ENCODE measurements around the gene ZNF526.

Gene ZNF526

DNA sequence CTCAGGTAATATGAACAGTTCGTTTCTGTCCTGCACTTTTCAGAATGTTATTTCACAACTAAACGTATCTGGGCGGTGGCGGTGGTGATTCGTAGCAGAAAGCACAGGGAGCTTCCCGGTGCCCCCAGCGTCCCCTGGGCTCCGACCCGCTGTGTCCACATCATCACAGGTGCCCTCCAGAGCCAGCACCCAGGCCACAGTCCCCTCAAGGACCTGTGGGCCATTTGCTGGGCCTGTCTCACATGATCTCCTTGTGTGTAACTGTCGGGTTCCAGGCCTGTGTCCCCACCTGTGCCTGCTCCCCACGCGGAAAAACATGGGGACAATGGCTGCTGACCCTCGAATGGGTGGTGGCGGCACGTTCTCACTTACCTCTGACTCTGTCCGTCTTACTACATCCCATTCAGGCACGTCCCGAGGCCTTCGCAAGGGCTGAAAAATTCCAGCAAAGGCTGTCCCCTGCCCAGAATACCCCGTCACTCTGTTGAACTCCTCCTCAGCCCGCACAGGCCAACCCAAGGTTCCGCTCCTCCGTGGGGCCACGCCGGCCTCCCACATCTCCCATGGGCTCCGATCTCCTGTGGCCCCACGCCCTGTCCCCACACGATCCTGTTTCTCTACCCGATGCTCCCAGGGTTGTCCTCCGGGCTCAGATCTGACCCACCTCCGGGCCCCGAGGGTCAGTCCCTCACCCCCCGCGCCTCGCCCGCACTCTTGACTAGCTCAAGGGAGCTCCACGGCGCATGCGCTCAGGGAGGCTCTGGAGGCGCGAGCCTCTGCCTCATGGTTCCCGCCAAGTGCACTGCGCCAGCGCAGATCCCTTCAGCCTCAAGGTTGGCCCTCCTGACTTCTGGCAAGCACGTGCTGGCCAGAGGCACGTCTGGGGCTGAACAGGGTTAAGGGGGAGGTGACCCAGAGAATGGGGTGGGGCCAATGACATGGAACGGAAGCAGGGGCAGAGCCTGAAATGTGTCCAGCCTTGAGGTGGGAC is 23.8 kb upstream of the ZNF526 start:
- no peak for DNase-seq

DNA sequence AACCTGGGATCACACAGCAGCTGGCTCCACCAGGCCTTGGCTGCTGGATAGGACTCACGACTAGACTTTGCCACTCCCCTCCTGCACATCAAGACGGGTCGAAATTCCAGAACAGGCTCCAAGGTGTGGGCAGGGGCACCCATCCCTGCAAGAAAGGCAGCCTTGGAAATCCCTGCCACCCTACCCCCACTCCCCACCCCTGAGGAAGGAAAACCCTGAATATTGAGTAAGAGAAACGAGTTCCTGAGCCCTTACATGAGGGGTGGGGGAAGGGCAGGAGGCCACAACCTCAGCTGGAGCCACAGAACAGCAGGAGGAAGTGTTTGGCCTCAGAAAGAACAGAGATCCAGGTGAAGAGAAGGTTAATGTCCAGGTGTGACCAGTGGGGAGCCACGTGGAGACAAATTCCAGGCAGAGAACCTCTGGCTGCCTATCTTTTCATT is 22.7 kb upstream of the ZNF526 start:
- no peak for DNase-seq

DNA sequence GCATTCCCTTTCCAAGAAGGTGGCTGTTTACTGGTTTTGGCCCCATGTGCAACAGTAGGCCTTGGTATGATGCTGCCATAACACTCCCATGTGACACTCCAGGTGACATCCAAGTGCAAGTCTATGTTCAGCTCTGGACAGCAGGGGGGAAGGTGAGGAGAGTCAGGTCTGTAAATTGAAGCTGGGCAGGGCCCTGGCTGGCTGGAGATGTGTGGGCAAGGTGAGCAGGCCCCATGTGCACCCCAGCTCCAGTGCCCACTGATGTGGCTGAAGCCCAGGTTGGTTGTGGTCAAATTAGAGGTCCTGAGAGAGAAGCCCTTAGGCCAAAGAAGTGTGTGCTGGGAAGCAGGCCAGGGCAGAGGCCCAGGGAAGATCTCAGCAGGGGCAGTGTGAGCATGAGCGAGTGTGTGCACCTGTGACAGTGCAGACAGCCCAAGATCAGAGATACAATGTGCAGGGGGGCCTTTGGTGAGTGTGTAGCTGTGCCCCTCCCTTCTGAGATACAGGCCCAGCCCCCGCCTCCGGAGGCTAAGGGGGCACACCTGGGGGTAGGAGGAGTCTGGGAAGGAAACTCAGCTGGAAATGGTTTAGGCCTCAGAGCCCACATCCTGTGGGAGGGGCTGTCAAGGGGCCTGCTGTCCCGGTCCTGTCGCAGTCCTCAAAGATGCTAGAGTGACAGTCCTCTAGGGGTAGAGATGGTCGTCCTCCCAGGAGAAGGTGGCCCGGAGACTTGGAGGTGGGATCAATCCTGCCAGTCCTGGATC is 21.3 kb upstream of the ZNF526 start:
- DNase-seq, result no peak

DNA sequence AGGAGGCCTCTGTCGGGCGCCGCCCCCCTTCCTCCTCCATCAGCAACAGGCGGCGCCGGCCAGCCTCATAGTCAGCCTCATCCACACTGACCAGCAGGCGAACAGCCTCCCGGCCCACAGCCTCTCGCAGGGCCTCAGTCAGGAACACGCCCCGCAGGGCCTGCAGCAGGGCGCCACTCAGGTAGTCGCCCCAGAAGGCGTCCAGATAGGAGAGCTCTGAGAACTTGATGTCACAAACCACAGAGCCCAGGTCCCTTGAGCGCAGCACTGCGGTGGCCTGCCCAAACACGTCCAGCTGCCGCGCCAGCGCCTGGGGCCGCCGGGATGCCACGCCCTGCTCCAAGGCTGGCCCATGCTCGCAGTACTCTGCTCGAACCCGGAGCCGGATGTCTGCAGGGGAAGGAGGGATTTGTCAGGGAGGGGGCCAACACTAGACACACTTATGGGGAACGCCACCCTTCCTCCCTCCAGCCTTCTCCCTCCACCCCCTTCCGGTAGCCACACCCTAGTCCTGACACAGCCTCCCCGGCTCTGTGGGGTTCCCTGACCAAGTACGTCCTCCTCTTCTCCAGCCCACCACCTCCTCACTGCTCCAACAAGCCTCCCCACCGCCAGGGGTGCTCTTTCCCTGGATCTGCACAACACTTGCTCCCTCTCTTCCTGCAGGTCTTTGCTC is 20.5 kb upstream of the ZNF526 start:
- no peak for DNase-seq

DNA sequence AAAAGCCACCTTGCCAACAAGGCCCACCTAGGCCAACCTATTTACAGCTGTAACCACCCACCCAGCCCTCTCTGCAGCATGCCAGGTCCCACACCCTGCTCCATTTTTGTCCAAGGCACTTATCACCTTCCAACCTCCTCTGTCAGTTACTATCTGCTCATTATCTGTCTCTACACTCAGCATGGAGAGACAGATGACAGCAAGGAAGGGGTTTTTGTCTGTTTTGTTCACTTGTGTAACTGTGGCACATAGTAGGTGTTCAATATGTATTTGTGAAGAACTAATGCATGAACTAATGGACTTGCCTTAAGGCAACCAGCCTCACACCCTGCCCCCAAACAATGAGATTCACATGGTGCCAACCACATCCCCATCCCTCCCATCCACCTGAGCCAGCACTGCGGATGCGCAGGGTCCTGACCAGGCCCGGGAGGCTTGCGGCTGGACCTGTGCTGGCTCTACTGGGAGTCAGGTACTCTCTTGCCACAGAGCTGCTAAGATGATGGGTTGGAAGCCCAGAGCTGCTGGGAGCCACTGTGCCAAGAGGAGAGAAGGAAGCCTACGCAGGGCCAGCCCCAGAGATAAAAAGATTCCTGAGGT is 19.9 kb upstream of the ZNF526 start:
- no peak for DNase-seq

DNA sequence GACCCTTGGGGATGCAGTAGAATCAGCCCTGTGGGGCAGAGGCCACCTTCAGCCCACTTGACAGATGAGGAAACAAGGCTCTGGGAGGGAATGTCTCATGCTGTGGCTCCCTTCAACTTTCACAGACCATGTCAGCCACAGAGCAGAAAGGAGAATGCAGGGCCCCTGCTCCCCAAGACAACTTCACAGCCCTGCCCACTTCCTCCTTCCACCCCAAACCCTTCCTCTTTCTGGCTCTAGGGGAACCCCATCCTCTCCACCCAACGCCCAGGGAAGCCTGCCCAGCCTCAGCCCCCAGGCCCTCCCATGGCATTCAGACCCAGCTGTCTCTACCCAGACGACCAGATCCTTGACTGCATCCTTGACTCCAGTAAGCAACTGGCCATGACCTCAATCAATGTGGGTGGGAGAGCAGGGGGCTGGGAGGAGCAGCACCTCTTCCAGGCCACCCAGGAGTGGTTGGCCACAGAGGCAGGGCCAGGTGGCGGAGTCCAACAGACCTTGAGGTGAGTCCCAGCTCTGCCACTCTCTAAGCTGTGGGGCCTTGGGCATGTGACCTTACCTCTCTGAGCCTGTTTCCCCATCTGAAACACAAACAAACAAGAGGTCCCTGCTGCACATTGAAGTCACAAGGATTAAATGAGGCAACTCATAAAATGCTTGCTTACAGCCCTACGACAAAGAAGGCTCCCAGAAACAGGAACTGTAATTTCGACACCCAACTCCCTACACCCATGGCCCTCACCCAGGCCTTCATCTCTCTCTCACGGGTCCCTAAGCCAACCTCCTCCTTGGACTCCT is 18.4 kb upstream of the ZNF526 start:
- no peak for DNase-seq

DNA sequence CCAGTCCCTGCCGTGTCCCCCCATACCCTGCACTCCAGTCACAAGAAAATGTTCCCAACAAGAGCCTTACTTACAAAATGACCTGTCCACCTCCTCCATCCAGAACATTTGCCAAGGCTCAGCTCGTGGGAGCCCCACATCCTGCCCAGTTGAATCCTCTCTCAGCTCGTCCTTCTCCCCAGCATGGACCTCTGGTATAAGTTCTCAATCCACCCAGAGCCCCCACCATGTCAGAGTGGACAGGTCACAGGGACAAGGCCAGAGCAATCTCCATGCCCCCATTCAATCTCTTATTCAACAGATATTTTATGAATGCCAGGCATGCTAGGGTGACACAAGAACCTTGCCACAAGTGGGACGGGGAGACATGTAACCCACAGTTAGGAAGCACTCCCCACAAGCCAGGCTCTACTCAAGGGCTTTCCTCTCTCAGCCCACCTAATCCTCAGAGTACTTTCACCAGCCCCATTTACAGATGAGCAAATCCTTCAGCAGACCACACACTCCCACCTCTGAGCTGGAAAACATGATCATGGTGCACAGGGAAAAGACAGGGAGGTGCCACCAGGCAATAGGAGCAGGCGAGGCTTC is 17.7 kb upstream of the ZNF526 start:
- no peak for DNase-seq

DNA sequence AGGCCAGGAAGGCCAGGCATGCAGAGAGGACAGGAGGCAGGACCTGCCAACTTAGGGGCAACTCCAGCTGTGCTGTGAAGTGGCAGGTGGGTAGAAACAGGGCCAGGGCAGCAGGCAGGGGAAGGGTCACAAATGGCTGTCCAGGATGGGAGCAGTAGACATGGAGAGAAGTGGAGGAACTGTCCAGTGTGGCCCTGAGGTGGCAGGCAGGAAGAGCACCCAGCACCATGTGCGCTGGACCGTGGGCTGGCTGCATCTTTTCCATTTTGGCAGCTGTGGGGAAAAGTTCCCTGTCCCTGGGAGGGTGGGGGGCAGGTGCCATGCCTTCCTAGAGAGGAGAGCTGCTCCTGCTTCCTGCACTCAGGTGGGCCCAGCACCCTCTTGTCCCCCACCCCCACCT is 16.4 kb upstream of the ZNF526 start:
- no peak for DNase-seq

DNA sequence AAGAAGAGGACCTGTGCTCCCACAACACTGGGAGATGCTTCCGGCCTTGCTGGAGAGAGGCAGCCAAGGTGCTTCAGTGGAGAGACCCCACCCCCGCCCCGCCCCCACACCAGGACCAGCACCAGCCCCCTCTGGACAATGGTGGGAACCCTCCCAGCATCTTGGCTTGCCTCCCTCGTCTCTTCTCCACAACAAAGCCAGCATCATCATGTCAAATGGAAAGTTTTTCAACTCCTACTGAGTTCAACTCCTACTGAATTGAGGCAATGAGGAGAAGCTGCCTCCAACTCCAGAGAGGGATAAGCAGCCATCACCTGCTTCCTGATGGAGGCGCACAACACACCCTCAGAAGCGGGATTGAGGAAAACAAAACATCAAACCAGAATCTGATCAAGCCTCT is 15.4 kb upstream of the ZNF526 start:
- no peak for DNase-seq

DNA sequence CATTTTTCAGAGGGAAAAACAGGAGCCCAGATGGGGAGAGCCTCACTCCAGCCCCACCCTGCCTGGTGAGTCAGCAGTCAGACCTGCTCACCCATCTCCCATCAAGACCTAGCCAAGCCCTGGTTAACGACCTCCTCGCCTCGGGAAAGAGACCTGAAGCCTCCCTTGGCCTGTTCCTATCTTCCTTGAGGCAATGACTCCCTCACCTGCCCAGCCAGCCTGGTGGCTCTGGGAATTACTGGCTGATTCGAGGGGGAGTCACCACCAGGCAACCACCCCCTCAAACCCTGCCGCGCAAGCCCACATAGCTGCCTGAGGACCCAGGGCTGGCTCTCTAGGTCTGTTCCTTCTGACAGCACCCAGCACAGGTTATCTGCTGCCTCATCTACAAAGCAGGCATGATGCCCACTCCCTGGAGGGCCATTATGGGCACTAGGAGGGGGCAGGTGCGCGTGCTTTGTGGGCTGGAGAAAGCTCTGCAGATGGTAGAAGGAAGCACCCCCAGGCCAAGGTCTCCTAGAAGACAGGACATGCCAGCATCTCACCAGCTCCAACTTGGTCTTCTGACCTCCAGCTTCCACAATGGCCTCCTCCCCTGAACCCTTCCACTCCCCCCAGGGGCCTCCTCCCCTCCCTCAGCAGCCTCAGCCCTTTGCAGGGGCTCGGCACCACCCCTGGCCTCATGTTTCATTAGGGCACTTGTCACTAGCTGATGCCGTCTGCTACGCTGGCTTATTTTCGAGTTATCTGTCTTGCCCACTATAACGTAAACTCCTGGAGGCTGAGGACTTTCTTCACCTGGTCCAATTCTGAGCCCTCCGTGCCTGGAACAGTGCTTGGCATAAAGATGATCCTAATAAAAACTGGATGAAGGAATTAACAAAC is 13.0 kb upstream of the ZNF526 start:
- DNase-seq, result peak; percentile 33

DNA sequence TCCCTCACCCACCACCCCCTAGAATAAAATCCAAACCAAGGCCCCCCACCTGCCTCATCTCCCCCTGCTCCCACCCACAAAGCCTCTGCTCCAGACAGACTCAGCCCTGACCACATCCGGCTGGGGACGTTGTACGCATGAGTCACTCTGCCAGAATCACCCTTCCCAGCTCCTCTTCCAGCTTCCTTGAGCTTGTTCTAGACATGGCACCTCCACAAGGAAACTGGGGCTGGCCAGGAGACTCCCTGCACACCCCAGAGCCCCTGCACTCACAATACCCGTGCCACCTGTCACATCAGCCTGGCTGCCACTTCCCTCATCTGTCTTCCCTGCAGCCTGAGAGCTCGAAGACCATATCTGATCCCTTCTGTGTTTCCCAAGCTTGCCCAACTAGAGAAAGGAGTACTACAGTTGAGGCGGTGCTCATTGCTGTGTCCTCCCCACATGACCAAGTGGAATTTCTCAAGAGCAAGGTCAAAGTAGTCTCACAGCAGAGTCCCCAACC is 12.3 kb upstream of the ZNF526 start:
- peak; percentile 81 for DNase-seq

DNA sequence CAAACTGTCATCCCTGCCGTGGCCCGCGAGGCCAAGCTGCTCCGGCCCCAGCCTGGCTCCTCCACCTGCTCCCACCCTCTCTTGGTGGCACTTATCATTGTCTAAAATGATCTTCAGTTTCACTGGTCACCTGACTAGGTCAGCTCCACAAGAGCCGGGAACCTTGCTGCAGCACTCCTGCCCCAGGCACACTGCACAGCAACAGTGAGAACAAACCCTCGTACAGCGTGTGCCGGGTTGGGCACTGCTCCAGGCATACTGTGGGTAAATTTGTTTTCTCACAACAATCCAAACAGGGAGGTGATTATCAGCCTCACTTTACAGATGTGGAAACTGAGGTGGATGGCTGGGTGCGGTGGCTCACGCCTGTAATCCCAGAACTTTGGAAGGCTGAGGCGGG is 11.5 kb upstream of the ZNF526 start:
- no peak for DNase-seq

DNA sequence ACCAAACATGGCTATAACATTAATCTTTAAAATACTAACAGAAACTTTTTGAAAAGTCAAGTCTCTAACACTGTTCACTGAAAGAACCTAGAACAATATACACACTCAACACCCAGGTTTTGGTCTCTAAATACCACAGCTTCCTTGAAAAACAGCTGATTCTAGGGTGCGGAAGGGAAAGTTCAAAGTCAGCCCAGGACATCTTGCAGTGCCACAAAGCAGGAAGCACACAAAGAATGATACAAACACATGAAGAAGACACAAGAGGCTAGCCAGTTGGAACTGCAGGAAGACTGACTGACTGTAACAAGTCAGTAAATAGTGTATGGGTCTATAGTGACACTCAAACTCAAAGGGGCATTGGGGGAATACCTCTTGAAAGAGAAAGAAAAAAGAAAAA is 7.2 kb upstream of the ZNF526 start:
- no peak for DNase-seq

DNA sequence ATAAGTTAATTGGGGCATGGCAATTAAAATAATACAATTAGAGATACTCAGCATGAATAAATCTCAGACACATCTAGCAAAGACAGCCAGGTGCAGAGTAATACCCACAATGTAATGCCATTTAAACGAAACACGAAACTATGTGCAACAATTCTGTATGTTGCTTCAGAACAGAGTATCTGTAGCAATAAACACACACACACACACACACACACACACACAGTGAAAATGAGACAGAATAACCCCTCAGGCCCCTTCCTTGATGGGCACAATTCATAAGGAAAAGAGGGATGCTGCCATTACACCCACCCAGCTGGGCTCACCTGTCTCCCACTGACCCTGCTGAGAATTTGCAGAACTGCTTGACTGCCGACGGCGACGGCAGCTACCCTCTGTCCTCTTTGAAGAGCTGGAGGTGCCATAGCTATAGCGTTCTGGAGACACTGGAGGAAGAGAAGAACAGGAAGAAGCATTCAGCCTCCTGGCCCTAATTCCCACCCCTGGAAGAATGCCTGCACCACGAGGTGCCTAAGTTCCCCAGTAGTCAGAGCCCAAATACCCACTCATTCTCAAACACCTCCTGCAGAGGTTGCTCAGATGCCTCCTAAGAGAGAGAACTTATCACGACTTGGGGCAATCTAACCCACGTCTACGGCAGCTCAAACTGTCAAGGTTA is 5.2 kb upstream of the ZNF526 start:
- no peak for DNase-seq

DNA sequence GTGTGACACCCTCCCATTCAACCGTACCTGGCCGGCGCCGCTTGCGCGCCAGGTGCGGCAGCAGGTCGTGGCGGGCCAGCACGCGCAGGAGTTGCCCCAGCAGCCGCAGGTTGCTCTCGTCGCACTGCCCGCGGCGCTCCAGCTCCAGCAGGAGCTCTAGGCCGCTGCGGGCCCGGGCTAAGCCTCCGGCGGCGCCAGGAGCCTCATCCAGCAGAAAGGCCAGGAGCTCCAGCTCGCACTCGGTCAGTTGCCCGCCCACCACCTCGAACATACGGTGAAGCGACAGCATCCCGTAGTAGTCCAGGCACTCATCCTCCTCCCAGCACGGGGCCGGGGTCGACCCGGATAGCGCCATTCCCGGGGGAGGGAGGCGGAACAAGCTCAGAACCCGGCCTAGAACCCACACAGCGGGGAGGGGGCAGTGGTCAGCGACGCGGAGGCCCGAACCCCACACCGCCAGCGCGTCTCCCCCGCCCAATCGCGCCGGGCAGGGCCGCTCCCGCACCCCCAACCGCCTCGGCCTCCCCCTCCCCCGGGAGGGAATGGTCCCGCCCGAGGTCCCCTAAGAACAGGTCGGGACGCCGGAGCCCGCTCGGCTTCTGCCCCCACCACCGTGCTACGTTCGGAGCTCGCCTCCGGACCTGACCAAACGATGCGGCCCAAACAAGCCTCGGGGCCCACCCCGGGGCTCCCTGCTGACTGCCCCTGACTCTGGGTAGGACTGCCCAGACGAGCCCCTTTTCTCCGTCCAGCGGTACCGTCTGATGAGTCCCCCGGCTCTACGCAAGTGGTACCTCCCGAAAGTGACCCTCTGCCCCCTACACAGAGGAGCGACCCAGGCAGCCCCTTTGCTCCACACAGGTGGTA is 3.2 kb upstream of the ZNF526 start:
- DNase-seq, result peak; percentile 7

DNA sequence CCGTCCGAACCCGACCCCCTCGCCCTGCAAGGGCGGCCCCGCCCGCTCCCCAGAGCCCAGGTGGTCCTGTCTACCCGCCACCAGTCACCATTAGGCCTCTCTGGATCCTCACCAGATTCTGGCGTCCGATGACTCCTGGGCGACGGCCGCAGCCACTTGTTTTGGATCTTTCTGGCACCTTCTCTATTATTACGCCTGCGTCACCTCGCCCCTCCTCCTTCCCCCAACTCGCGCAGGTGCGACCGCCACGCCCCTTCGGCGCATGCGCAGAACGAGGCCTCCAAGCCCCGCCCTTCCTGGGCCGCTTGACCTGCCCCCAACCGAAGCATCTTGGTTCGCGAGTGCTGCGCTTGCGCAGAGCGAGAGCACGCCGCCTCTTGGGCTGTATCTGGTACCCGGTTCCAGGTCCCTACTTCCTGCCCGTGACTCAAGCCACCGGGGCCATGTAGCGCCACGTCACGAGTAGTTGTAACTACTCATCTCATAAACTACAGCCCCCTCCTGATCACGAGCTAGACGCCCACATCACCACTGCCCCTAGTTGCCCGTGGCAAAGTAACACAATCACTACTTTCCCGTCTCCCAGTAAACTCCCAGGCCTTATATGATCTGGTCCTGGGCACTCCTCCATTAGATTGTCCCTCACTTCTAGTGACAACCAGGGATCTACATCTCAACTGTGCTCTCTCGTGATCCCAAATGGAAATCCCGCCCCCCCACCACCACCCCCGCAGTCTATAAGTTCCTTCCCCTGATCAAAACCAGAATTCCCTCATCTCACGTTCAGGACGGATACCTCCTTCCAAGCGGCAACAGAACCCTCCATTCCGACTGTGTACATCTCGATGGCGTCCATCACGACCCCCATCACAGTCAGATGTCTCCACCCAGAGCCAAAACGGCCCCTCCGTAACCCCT is 2.3 kb upstream of the ZNF526 start, which contains the start of gene DEDD2:
Gene DEDD2 (minus strand): TSS at position 158 of the 918 bp plus-strand sequence. CDS start 670 bp downstream, outside the sequence.
- peak; percentile 98 for DNase-seq

DNA sequence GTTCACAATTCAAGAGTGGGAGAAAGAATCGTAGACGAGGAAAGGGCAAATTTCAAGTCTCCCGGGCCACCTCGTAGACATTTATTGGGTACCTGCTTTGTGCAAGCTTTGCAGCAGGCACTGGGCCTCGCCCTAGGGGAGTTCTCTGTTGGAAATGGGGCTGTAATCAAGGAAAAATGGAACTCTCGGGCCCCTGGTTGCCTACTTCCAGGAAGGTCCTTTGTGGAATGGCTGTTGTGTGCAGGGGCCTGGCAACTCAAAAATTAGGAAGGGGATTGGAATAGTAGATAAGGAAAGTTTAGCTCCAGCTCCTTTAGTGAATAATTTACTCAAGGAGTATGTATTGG is 612 bp downstream of the ZNF526 start:
- no peak for DNase-seq
